HepG2 (cell line): ENCODE data around the gene GPSM1. TPM values are rescaled to one million over a fixed set of nuclear protein-coding genes. Genes with fewer than 3 reads are reported as not detected.

ENCODE experiments used
- BORCS8-MEF2B ChIP-seq: sonication (generic); formaldehyde crosslinking; IDR thresholded peaks from 2 replicates; pipeline ENCODE4 v1.8.0; 2022; ENCODE audit warnings: mild to moderate bottlenecking, missing genetic modification reagents
- JUNB ChIP-seq: sonication (generic); formaldehyde crosslinking; IDR thresholded peaks from 2 replicates; pipeline ENCODE4 v1.8.0; 2022; ENCODE audit warnings: missing genetic modification reagents, mild to moderate bottlenecking, borderline replicate concordance
- POGZ ChIP-seq: sonication (generic); formaldehyde crosslinking; IDR thresholded peaks from 2 replicates; pipeline ENCODE4 v1.4.0; 2020; ENCODE audit warnings: mild to moderate bottlenecking, missing genetic modification reagents
- PREB ChIP-seq: sonication (generic); formaldehyde crosslinking; IDR thresholded peaks from 2 replicates; pipeline ENCODE4 v1.4.0; 2020; ENCODE audit warnings: missing genetic modification reagents
- ZNF12 ChIP-seq: sonication (generic); formaldehyde crosslinking; IDR thresholded peaks from 2 replicates; pipeline ENCODE4 v1.5.0; 2020; ENCODE audit warnings: missing genetic modification reagents
- ZNF607 ChIP-seq: sonication (generic); formaldehyde crosslinking; IDR thresholded peaks from 2 replicates; pipeline ENCODE4 v1.5.1; 2020; ENCODE audit warnings: missing genetic modification reagents, mild to moderate bottlenecking, borderline replicate concordance
- polyA plus RNA-seq, 8 experiments: library from polyadenylated mRNA; depleted of rRNA in 3 of 8; stranded (reverse) in 7 of 8; unstranded in 1 of 8; fragments of >200 nt; fragmentation: Illumina TruSeq in 4 of 8; extraction: Trizol in 4 of 8; gene quantifications; 2 replicates each; pipeline versions ENCODE4 v1.2.1 to v1.2.3, GENCODE V29; 2011 to 2016; ENCODE audit warnings: low read depth in 4 of 8, missing spikeins in 1 of 8, mixed read lengths in 1 of 8; ENCODE audit not compliant: insufficient read depth in 1 of 8
- total RNA-seq, 5 experiments: library from RNA; depleted of rRNA; stranded (reverse); fragments of >200 nt; fragmentation: Illumina TruSeq; extraction: Trizol; gene quantifications; 2 replicates each; pipeline ENCODE4 v1.2.3, GENCODE V29; 2016; ENCODE audit warnings: low read depth in 1 of 5
- TF ChIP-seq, protein P1 (sequence below): sonication (generic); formaldehyde crosslinking; IDR thresholded peaks from one replicate; pipeline ENCODE4 v1.5.1; 2020; ENCODE audit warnings: mild to moderate bottlenecking, missing genetic modification reagents; ENCODE audit errors: not compliant biosample characterization
- TF ChIP-seq, protein P2 (sequence below): sonication (generic); formaldehyde crosslinking; IDR thresholded peaks from 2 replicates; pipeline ENCODE4 v1.5.1; 2020; ENCODE audit warnings: mild to moderate bottlenecking, missing genetic modification reagents
- TF ChIP-seq, protein P3 (sequence below): sonication (generic); formaldehyde crosslinking; conservative IDR thresholded peaks from 2 replicates; pipeline ENCODE4 v1.4.0; 2020; ENCODE audit warnings: mild to moderate bottlenecking, missing genetic modification reagents, moderate library complexity

Gene GPSM1
- total and polyA plus RNA-seq, 2 of the 13 experiments (the other 11 are each of a cell fraction or from before 2014, with no cell fraction given), result 1.0 to 2.4 TPM

DNA sequence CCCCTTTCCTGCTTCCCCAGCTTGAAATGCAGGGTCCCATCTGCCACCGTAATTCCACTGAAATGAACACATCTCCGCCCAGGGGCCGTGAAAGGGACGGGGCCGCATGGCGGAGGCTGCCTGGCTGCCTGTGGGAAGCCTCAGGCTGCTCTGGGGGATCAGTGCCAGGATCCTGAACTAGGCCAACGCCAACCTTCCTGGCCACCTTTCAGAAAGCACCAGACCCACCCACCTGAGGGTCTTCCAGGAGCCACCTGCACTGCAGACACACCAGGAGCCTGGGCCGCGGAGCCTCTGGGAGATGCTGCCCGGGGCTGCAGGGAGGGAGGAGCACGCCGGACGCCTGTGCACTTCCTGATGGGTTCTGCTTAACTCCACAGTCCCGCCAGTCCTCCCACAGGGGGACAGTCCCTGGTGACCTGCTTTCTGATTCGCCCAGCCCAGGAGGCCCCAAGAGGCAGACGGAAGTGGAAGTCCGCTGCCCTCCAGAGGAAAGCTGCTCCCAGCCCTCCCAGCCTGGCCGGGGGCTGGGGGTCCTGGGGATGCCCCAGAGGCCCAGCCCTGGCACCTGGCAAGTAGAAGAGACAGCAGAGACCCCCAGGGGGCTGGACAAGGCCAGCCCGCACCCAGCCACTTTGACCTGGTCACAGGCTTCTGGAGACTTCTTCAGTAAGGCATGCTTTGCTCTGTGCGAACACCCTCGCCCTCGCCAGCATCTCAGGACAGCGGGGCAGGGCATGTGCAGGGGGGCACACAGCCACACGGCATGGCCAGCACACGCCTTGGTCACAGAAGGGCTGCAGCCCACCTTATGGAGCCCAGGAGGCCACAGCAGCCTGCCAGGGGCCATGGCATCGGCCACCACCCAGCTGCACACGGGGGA lies 46.2 kb downstream of the GPSM1 start, which contains the start of gene CARD9 (continued):
- TF ChIP-seq, protein P1, sequence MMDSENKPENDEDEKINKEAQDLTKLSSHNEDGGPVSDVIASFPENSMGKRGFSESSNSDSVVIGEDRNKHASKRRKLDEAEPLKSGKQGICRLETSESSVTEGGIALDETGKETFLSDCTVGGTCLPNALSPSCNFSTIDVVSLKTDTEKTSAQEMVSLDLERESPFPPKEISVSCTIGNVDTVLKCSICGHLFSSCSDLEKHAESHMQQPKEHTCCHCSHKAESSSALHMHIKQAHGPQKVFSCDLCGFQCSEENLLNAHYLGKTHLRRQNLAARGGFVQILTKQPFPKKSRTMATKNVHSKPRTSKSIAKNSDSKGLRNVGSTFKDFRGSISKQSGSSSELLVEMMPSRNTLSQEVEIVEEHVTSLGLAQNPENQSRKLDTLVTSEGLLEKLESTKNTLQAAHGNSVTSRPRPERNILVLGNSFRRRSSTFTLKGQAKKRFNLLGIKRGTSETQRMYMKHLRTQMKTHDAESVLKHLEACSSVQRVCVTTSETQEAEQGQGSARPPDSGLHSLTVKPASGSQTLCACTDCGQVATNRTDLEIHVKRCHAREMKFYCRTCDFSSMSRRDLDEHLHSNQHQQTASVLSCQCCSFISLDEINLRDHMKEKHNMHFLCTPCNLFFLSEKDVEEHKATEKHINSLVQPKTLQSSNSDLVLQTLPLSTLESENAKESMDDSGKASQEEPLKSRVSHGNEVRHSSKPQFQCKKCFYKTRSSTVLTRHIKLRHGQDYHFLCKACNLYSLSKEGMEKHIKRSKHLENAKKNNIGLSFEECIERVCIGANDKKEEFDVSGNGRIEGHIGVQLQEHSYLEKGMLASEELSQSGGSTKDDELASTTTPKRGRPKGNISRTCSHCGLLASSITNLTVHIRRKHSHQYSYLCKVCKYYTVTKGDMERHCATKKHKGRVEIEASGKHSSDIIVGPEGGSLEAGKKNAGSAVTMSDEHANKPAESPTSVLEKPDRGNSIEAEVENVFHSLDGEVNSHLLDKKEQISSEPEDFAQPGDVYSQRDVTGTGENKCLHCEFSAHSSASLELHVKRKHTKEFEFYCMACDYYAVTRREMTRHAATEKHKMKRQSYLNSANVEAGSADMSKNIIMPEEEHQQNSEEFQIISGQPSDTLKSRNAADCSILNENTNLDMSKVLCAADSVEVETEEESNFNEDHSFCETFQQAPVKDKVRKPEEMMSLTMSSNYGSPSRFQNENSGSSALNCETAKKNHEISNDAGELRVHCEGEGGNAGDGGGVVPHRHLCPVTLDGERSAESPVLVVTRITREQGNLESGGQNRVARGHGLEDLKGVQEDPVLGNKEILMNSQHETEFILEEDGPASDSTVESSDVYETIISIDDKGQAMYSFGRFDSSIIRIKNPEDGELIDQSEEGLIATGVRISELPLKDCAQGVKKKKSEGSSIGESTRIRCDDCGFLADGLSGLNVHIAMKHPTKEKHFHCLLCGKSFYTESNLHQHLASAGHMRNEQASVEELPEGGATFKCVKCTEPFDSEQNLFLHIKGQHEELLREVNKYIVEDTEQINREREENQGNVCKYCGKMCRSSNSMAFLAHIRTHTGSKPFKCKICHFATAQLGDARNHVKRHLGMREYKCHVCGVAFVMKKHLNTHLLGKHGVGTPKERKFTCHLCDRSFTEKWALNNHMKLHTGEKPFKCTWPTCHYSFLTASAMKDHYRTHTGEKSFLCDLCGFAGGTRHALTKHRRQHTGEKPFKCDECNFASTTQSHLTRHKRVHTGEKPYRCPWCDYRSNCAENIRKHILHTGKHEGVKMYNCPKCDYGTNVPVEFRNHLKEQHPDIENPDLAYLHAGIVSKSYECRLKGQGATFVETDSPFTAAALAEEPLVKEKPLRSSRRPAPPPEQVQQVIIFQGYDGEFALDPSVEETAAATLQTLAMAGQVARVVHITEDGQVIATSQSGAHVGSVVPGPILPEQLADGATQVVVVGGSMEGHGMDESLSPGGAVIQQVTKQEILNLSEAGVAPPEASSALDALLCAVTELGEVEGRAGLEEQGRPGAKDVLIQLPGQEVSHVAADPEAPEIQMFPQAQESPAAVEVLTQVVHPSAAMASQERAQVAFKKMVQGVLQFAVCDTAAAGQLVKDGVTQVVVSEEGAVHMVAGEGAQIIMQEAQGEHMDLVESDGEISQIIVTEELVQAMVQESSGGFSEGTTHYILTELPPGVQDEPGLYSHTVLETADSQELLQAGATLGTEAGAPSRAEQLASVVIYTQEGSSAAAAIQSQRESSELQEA (CRISPR knock-in tag), result no peak
- no peak for TF ChIP-seq BORCS8-MEF2B (CRISPR knock-in tag)
- TF ChIP-seq ZNF607 (CRISPR knock-in tag), result no peak
- TF ChIP-seq, protein P2, sequence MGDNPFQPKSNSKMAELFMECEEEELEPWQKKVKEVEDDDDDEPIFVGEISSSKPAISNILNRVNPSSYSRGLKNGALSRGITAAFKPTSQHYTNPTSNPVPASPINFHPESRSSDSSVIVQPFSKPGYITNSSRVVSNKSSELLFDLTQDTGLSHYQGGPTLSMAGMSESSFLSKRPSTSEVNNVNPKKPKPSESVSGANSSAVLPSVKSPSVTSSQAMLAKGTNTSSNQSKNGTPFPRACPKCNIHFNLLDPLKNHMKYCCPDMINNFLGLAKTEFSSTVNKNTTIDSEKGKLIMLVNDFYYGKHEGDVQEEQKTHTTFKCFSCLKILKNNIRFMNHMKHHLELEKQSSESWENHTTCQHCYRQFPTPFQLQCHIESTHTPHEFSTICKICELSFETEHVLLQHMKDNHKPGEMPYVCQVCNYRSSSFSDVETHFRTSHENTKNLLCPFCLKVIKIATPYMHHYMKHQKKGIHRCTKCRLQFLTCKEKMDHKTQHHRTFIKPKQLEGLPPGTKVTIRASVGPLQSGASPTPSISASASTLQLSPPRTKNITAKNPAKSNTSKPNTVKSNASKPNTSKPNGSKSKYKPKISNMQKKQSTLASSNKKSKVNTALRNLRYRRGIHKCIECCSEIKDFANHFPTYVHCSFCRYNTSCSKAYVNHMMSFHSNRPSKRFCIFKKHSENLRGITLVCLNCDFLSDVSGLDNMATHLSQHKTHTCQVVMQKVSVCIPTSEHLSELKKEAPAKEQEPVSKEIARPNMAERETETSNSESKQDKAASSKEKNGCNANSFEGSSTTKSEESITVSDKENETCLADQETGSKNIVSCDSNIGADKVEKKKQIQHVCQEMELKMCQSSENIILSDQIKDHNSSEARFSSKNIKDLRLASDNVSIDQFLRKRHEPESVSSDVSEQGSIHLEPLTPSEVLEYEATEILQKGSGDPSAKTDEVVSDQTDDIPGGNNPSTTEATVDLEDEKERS (CRISPR knock-in tag), result no peak
- no peak for TF ChIP-seq PREB (CRISPR knock-in tag)
- TF ChIP-seq POGZ (CRISPR knock-in tag), result no peak
- TF ChIP-seq JUNB (CRISPR knock-in tag), result no peak
- TF ChIP-seq, protein P3, sequence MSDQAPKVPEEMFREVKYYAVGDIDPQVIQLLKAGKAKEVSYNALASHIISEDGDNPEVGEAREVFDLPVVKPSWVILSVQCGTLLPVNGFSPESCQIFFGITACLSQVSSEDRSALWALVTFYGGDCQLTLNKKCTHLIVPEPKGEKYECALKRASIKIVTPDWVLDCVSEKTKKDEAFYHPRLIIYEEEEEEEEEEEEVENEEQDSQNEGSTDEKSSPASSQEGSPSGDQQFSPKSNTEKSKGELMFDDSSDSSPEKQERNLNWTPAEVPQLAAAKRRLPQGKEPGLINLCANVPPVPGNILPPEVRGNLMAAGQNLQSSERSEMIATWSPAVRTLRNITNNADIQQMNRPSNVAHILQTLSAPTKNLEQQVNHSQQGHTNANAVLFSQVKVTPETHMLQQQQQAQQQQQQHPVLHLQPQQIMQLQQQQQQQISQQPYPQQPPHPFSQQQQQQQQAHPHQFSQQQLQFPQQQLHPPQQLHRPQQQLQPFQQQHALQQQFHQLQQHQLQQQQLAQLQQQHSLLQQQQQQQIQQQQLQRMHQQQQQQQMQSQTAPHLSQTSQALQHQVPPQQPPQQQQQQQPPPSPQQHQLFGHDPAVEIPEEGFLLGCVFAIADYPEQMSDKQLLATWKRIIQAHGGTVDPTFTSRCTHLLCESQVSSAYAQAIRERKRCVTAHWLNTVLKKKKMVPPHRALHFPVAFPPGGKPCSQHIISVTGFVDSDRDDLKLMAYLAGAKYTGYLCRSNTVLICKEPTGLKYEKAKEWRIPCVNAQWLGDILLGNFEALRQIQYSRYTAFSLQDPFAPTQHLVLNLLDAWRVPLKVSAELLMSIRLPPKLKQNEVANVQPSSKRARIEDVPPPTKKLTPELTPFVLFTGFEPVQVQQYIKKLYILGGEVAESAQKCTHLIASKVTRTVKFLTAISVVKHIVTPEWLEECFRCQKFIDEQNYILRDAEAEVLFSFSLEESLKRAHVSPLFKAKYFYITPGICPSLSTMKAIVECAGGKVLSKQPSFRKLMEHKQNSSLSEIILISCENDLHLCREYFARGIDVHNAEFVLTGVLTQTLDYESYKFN (CRISPR knock-in tag), result no peak
- TF ChIP-seq ZNF12 (CRISPR knock-in tag), result no peak
